Liver (tissue), 3 donors: ENCODE measurements around the gene TRAFD1.

ENCODE experiments used
- HNF4G ChIP-seq: IDR thresholded peaks from 2 replicates; pipeline ENCODE4 v1.6.1; 2016; ENCODE audit warnings: antibody characterized with exemption
- RAD21 ChIP-seq, 2 donors: IDR thresholded peaks; 2 replicates each; pipeline ENCODE4 v1.6.1; 2016; ENCODE audit warnings: antibody characterized with exemption in 2 of 2, mild to moderate bottlenecking in 2 of 2
- RXRA ChIP-seq, 2 donors: IDR thresholded peaks; 2 replicates each; pipeline ENCODE4 v1.6.1; 2017 to 2018; ENCODE audit warnings: antibody characterized with exemption in 2 of 2, mild to moderate bottlenecking in 1 of 2
- SP1 ChIP-seq: IDR thresholded peaks from 2 replicates; pipeline ENCODE4 v1.6.1; 2018; ENCODE audit warnings: antibody characterized with exemption, mild to moderate bottlenecking
- YY1 ChIP-seq: IDR thresholded peaks from 2 replicates; pipeline ENCODE4 v1.6.1; 2016; ENCODE audit warnings: antibody characterized with exemption, mild to moderate bottlenecking
- TF ChIP-seq, protein P1 (sequence below): fragments of 150-350 bp; IDR thresholded peaks from 2 replicates; pipeline ENCODE4 v1.5.1; 2017; ENCODE audit warnings: improper control_type of control experiment, low read depth, low read length; ENCODE audit not compliant: missing input control
- TF ChIP-seq, protein P2 (sequence below): IDR thresholded peaks from 2 replicates; pipeline ENCODE4 v1.6.1; 2016; ENCODE audit warnings: antibody characterized with exemption
- TF ChIP-seq, protein P3 (sequence below): IDR thresholded peaks from 2 replicates; pipeline ENCODE4 v1.6.1; 2016; ENCODE audit warnings: antibody characterized with exemption
- TF ChIP-seq, protein P4 (sequence below): IDR thresholded peaks from 2 replicates; pipeline ENCODE4 v1.6.1; 2016; ENCODE audit warnings: antibody characterized with exemption, mild to moderate bottlenecking
- donor health status: healthy.
- donor health status: healthy.

DNA sequence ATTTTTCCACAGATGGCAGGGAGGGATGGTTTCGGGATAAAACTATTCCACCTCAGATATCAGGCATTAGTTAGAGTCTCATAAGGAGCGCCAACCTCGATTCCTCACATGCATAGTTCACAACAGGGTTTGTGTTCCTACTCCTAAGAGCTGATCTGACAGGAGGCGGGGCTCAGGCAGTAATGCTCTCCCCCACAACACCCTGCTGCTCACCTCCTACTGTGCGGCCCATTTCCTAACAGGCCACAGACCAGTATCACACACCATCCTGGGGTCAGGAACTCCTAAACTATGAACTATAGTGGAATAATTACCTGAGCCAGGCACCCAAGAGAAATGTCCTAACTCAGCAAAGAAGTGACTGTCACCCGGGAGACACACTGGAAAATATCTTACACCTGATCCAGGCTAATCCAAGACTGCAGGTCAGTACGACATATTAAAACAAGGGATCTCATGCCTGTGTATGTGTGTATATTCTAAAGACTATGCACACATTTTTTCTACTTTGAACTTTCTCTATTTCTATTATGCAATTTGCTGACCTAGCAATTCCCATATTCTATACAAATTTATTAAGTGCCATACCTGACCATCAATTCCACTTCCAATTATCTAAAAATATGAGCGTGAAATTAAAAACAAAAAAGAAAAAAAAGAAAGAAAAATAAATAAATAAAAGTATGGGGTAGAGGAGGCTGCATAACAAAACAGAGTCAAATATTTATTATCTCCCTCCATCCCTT, 21.4 kb upstream of the TRAFD1 start:
- TF ChIP-seq, protein P1, sequence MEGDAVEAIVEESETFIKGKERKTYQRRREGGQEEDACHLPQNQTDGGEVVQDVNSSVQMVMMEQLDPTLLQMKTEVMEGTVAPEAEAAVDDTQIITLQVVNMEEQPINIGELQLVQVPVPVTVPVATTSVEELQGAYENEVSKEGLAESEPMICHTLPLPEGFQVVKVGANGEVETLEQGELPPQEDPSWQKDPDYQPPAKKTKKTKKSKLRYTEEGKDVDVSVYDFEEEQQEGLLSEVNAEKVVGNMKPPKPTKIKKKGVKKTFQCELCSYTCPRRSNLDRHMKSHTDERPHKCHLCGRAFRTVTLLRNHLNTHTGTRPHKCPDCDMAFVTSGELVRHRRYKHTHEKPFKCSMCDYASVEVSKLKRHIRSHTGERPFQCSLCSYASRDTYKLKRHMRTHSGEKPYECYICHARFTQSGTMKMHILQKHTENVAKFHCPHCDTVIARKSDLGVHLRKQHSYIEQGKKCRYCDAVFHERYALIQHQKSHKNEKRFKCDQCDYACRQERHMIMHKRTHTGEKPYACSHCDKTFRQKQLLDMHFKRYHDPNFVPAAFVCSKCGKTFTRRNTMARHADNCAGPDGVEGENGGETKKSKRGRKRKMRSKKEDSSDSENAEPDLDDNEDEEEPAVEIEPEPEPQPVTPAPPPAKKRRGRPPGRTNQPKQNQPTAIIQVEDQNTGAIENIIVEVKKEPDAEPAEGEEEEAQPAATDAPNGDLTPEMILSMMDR = no peak
- TF ChIP-seq, protein P2, sequence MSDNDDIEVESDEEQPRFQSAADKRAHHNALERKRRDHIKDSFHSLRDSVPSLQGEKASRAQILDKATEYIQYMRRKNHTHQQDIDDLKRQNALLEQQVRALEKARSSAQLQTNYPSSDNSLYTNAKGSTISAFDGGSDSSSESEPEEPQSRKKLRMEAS = no peak
- TF ChIP-seq RAD21 (IDR thresholded peaks at IDR 0.05) (no peak), SP1 (no peak), YY1 (no peak), RXRA (IDR thresholded peaks at IDR 0.05) (no peak), HNF4G (no peak)
- TF ChIP-seq, protein P3, sequence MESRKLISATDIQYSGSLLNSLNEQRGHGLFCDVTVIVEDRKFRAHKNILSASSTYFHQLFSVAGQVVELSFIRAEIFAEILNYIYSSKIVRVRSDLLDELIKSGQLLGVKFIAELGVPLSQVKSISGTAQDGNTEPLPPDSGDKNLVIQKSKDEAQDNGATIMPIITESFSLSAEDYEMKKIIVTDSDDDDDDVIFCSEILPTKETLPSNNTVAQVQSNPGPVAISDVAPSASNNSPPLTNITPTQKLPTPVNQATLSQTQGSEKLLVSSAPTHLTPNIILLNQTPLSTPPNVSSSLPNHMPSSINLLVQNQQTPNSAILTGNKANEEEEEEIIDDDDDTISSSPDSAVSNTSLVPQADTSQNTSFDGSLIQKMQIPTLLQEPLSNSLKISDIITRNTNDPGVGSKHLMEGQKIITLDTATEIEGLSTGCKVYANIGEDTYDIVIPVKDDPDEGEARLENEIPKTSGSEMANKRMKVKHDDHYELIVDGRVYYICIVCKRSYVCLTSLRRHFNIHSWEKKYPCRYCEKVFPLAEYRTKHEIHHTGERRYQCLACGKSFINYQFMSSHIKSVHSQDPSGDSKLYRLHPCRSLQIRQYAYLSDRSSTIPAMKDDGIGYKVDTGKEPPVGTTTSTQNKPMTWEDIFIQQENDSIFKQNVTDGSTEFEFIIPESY = no peak
- TF ChIP-seq, protein P4, sequence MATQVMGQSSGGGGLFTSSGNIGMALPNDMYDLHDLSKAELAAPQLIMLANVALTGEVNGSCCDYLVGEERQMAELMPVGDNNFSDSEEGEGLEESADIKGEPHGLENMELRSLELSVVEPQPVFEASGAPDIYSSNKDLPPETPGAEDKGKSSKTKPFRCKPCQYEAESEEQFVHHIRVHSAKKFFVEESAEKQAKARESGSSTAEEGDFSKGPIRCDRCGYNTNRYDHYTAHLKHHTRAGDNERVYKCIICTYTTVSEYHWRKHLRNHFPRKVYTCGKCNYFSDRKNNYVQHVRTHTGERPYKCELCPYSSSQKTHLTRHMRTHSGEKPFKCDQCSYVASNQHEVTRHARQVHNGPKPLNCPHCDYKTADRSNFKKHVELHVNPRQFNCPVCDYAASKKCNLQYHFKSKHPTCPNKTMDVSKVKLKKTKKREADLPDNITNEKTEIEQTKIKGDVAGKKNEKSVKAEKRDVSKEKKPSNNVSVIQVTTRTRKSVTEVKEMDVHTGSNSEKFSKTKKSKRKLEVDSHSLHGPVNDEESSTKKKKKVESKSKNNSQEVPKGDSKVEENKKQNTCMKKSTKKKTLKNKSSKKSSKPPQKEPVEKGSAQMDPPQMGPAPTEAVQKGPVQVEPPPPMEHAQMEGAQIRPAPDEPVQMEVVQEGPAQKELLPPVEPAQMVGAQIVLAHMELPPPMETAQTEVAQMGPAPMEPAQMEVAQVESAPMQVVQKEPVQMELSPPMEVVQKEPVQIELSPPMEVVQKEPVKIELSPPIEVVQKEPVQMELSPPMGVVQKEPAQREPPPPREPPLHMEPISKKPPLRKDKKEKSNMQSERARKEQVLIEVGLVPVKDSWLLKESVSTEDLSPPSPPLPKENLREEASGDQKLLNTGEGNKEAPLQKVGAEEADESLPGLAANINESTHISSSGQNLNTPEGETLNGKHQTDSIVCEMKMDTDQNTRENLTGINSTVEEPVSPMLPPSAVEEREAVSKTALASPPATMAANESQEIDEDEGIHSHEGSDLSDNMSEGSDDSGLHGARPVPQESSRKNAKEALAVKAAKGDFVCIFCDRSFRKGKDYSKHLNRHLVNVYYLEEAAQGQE = no peak
